HEK293T (cell line): ENCODE data around the gene RAD51B.

Source experiments
- CTCF ChIA-PET: fragments of 350-600 bp; formaldehyde crosslinking; extraction: SDS; loops from one replicate; lab custom pipeline; 2021; ENCODE audit warnings: antibody characterized with exemption, inconsistent platforms; lab: Yijun Ruan, JAX
- POLR2A ChIA-PET: fragments of 350-600 bp; formaldehyde crosslinking; extraction: SDS; loops from one replicate; lab custom pipeline; 2020; ENCODE audit warnings: antibody characterized with exemption, inconsistent platforms; lab: Yijun Ruan, JAX
- DNase-seq: peaks from one replicate; pipeline ENCODE4 v3.0.0; 2012; ENCODE audit warnings: mixed read lengths; ENCODE audit errors: extremely low spot score
- ARNT ChIP-seq: fragments of 450-650 bp; IDR thresholded peaks from 2 replicates; pipeline ENCODE4 v1.6.1; 2017; ENCODE audit warnings: mild to moderate bottlenecking
- BHLHE40 ChIP-seq: fragments of 450-650 bp; IDR thresholded peaks from 2 replicates; pipeline ENCODE4 v1.6.1; 2016; ENCODE audit warnings: mild to moderate bottlenecking, moderate library complexity, borderline replicate concordance
- CTBP1 ChIP-seq: fragments of 450-650 bp; IDR thresholded peaks from 2 replicates; pipeline ENCODE4 v1.6.1; 2016; ENCODE audit warnings: borderline replicate concordance
- ELF4 ChIP-seq: fragments of 450-650 bp; IDR thresholded peaks from 2 replicates; pipeline ENCODE4 v1.6.1; 2017; ENCODE audit warnings: antibody characterized with exemption
- FOXA1 ChIP-seq: fragments of 450-650 bp; IDR thresholded peaks from 2 replicates; pipeline ENCODE4 v1.6.1; 2016; ENCODE audit warnings: mild to moderate bottlenecking
- FOXK2 ChIP-seq: fragments of 450-650 bp; IDR thresholded peaks from 2 replicates; pipeline ENCODE4 v1.6.1; 2016; ENCODE audit warnings: mild to moderate bottlenecking
- FOXM1 ChIP-seq: fragments of 450-650 bp; IDR thresholded peaks from 2 replicates; pipeline ENCODE4 v1.6.1; 2017; ENCODE audit warnings: mild to moderate bottlenecking, borderline replicate concordance
- HDGF ChIP-seq: fragments of 450-650 bp; IDR thresholded peaks from 2 replicates; pipeline ENCODE4 v1.6.1; 2017; ENCODE audit warnings: antibody characterized with exemption, borderline replicate concordance
- L3MBTL2 ChIP-seq: fragments of 450-650 bp; conservative IDR thresholded peaks from 2 replicates; pipeline ENCODE4 v1.6.1; 2016; ENCODE audit warnings: mild to moderate bottlenecking
- LEF1 ChIP-seq: fragments of 450-650 bp; IDR thresholded peaks from 2 replicates; pipeline ENCODE4 v1.6.1; 2017; ENCODE audit warnings: mild to moderate bottlenecking, borderline replicate concordance
- NFRKB ChIP-seq: fragments of 450-650 bp; IDR thresholded peaks from 2 replicates; pipeline ENCODE4 v1.6.1; 2016; ENCODE audit warnings: mild to moderate bottlenecking, moderate library complexity
- SP1 ChIP-seq: fragments of 450-650 bp; IDR thresholded peaks from 2 replicates; pipeline ENCODE4 v1.6.1; 2017
- SUZ12 ChIP-seq: fragments of 450-650 bp; IDR thresholded peaks from 2 replicates; pipeline ENCODE4 v1.6.1; 2016; ENCODE audit warnings: mild to moderate bottlenecking
- TARDBP ChIP-seq: fragments of 450-650 bp; IDR thresholded peaks from 2 replicates; pipeline ENCODE4 v1.6.1; 2016
- ZNF384 ChIP-seq: fragments of 450-650 bp; IDR thresholded peaks from 2 replicates; pipeline ENCODE4 v1.6.1; 2016
- TF ChIP-seq, protein P1 (sequence below): fragments of 450-650 bp; IDR thresholded peaks from 2 replicates; pipeline ENCODE4 v1.6.1; 2016

RAD51B gene

DNA sequence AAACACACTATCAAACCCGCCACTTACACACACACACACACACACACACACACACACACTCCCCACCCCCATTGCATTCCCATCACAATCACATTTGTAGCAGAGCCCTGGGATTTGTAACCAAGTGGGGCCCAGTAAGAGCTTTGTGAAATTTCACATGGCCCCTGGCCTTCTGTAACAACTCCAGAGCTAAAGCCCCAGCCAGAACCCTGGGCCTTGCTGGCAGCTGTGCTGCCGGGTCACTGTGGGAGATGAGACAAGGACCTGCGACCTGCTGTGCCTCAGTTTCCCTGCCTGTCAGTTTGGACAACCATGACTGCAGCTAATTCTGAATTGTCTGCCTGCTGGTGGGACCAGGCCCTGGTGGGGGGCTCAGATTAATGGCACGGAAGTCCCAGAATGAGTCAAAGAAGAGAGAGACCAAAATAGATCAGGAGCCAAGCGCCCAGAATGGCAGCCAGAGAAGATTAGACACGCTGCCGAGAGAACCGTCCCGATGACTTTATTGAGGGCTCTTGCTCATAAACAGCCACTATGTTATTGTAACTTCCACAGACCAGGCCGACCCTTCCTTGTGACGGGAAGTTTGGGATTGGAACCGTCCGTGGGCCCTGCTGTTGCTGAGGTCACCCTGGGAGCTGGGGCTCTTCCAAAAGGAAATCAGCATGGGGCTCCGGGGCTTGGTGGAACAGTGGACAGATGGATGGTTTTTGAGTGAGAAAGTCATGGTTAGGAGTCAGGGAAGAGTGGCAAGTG is 850.2 kb downstream of the RAD51B start:
- POLR2A ChIA-PET = no interaction called here

DNA sequence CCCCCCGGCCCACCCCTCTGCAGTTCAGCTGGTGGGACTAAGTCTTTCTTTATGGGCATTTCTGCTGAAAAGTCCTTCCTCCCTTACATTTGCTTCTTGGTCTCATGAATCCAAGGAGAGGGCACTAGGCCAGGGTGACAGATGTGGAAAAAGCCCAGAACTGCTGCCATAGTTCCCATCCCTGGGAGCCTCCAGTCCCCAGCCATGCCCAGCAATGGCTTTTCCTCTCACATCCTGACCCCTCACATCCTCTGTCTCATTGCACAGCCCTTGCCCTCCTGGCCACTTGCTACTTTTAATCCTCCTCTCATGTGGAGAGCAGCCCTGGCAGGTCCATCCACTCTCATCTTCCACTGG is 850.8 kb downstream of the RAD51B start:
- no peak for DNase-seq
- POLR2A ChIA-PET = no interaction called here
- TF ChIP-seq, protein P1, sequence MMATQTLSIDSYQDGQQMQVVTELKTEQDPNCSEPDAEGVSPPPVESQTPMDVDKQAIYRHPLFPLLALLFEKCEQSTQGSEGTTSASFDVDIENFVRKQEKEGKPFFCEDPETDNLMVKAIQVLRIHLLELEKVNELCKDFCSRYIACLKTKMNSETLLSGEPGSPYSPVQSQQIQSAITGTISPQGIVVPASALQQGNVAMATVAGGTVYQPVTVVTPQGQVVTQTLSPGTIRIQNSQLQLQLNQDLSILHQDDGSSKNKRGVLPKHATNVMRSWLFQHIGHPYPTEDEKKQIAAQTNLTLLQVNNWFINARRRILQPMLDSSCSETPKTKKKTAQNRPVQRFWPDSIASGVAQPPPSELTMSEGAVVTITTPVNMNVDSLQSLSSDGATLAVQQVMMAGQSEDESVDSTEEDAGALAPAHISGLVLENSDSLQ = no peak
- TF ChIP-seq L3MBTL2 (no peak), TARDBP (no peak), ARNT (no peak), SP1 (no peak), SUZ12 (no peak), NFRKB (no peak), HDGF (no peak)
- CTCF ChIA-PET = no interaction called here

More for the DNA sequence above, 850.2 kb downstream of the RAD51B start:
- no peak for DNase-seq
- no peak for TF ChIP-seq TARDBP
- TF ChIP-seq, protein P1 = no peak
- CTCF ChIA-PET = no interaction called here

DNA sequence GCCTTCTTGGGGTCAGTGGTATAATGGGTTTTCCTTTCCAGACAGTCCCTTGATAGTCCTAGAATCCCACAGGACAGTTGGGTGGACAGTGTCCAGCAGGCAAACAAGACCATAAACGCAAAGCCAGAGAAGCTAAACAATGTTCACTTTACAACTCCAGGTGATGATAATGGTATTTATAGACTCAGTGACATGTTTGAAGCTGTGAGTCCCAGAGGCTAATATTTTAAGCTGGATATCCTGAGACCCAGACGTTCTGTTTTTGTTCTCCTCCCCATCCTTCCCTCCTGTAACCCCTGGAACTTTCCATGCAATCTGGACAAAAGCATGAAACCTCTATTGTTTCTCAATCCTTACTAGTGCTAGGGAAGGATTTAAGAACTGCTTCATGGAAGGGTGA is 852.3 kb downstream of the RAD51B start:
- ChIA-PET POLR2A (no interaction called here), CTCF (no interaction called here)
- no peak for DNase-seq
- no peak for TF ChIP-seq HDGF
- no peak for TF ChIP-seq CTBP1
- no peak for TF ChIP-seq L3MBTL2
- TF ChIP-seq FOXK2 = no peak
- TF ChIP-seq FOXA1 = no peak
- no peak for TF ChIP-seq SP1
- TF ChIP-seq FOXM1 = no peak
- TF ChIP-seq ELF4 = no peak
- TF ChIP-seq SUZ12 = no peak
- no peak for TF ChIP-seq ZNF384

DNA sequence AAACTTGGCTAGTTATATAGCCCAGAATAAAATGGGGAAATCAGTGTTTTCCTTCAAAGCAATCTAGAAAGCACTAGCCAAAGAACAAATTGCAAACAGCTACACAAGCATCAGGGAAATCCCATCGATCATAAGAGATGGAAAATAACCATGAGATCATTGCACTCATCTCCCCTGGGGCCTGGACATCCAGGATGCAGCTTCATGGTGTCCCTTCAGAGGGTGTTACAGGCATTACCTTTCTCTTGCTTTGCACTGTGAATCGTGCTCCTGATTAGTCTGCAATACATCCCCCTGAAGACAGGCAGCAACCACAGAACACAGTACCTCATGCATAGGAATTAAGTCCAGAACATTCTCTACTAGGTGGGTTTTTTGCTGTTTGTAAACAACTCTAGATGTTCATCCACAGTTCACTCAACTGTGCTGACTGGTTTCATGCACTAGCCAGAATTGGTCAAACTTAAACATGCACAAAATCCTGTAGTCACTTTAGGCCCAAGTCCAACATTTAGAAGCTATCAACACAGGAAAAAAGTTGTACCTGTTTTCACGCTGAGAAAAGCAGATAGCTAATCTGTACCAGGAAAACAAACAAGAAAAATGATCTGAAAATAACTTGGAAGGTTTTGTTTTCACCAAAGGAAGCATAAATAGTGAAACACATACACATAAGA is 853.2 kb downstream of the RAD51B start:
- TF ChIP-seq, protein P1 = no peak
- TF ChIP-seq HDGF (no peak), ELF4 (no peak), FOXA1 (no peak), TARDBP (no peak), BHLHE40 (no peak), SP1 (no peak), ARNT (no peak), LEF1 (no peak), FOXM1 (no peak), ZNF384 (no peak), FOXK2 (no peak), L3MBTL2 (no peak), SUZ12 (no peak), NFRKB (no peak), CTBP1 (no peak)
- POLR2A ChIA-PET = no interaction called here
- CTCF ChIA-PET = no interaction called here
- no peak for DNase-seq

DNA sequence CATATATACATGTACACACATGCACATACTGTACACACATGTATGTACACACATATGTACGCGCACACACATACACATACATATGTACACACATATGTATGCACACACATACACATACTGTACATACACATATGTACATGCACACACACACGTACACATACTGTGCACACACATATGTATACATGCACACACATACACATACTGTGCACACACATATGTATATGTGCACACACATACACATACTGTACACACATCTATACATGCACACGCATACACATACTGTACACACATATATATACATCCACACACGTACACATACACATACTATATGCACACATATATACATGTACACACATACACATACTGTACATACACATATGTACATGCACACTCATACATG is 853.9 kb downstream of the RAD51B start:
- TF ChIP-seq FOXK2 (no peak), HDGF (no peak), NFRKB (no peak), CTBP1 (no peak), FOXM1 (no peak), ELF4 (no peak), LEF1 (no peak)
- DNase-seq = no peak
- POLR2A ChIA-PET = no interaction called here
- CTCF ChIA-PET = no interaction called here

DNA sequence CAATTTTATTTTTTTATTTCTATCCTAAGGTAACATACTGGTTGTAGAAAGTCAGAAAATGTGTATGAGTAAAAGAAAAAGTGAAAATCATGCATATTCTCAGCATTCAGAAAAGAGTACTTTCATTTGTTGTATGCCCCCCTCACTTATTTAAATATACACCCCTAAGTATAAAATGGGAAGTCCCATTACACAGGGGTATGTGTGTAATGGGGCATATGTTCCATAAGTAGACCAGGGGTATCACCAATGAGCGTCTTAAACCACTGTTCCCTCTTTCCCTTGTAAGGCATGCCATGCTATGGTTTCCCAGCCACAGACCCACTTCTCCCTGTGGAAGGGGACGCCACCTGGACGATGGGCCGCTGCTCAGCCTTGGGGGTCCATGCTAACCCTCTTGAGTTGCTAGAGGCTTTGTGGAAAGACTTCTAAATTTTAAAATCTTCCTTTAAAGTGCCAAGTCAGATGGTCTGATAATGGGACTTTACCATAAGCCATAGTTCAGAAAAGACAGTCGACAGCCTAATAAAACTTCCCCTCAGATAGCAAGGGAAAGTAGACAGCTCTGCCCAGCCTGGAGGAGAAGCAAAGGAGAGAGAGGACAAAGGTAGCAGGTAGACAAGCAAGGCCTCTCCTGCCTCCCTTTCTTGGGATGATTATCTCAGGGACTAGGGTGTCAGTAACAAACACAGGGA is 855.1 kb downstream of the RAD51B start:
- ChIA-PET CTCF (no interaction called here), POLR2A (no interaction called here)
- DNase-seq = no peak
- TF ChIP-seq, protein P1 = no peak
- no peak for TF ChIP-seq FOXA1
- TF ChIP-seq LEF1 = no peak
- TF ChIP-seq L3MBTL2 = no peak
